ENCODE data around the gene PHLDA3.

DNA sequence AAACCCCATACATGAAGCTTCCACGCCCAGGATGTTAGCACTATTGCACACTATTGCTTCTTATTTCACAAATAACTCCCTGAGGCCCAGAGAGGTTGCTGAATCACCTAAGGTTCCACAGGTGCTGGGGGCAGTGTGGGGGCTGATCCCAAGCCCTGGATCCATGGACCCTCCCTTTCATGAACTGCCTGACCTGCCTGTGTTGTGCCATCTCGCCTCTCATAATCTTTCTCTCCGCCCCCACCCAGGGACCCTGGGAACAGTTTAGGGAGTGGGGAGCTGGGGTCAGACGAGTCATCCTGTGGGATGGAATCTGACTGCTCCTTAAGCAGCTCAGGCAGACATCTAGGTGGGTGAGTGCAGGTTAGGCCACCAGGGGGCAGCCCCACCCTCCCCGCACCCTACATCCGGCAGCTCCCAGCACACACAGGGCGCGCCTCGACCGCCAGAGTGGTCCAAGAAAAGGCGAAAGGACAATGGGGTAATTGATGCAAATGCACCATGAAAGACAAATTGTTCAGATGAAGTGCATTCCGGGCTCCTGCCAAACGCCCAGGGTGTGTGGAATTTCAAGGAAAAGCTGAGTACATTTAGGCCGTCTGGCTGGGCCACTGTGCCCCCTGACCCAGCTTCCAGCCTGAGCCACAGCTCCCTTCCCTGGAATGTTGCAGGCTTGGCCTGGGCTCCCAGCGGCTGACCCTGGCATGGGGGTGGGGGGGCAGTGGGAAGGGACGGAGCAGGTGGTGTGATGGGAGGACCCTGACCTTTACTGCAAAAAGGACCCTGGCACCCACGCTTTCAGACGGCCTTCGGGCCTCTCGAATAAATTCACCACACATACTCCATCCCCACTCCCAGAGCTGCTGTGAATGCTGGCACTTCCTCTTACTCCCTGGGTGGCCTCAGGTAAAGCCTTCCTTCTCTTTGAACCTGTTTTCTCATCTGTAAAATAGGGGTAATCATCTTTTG is 20.8 kb downstream of the PHLDA3 start:
- TF ChIP-seq CTCF (IDR thresholded peaks at IDR 0.05) (peak; percentile 59 to 94 (median 88)), POLR2A (IDR thresholded peaks at IDR 0.05) (no peak)
